CD4-positive, alpha-beta T cell treated with Interleukin-6 at 100 ng/mL for 8 hours (primary cell): ENCODE results near the gene COPS6.

Experiments used
- DNase-seq: peaks from one replicate; pipeline ENCODE4 v3.0.0-alpha.2; 2020; ENCODE audit warnings: mixed read lengths, low spot score

The COPS6 gene

DNA sequence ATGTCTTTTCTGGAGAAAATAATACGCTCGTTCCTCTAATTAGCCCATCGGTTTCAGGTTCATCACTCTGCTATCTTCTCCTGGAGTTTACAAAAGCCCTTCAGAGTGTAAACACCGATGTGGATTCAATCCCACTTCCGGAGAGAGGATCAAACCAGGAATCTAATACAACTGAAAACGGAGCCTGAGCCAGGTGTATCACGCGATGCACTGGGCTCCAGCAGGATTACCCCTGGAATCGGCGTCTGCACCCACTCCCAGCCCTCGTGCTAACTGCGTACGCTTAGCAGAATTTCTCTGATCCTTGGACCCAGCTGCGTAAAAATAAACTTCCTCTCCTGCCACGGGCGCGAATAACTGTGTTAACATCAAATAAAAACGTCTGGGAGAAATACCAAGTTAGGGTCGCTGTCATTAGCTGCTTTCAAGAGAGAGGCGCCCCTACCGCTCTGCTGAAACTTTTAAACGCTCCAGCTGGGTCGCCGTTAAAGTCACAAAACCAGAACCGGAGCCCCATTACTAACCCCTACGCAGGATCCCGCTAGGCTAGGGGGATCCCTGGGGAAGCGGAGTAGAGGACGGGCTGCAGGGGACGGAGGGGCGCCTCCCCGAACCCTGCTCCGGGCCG lies 7.7 kb upstream of the COPS6 start:
- DNase-seq: no peak

DNA sequence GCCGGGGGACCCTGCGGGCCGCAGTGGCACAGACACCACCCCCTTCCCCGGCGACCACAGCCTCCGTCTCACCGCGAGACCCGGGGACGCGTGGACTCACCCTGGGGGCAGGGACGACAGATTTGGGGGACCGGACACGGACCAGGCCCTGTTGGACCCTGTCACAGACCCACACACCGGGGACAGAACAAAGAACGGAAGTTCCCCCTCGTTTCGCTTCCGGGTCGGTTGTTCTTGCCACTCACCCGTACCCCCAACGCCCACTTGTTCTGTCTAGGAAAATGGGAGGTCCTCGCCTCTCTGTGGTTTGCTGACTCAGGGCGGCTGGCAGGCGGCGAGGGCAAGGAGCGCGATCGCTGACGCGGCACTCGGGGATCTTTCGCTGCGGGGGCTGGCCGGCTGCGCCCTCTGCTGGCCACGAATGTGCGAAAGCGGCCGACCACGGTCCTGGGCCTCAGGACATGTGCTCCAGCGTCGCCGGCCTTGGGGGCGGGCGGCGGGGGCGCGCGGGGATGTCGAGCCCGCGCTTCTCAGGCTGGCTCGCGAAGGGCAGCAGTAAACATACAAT lies 7.2 kb upstream of the COPS6 start, which contains the start of gene ZNF3:
Gene ZNF3 (minus strand): TSS at position 189 of the 568 bp plus-strand sequence. CDS start 4,366 bp downstream, outside the sequence.
- DNase-seq: peak; percentile 98

- DNase-seq: no peak
Observed at GRCh38 chr7:100082978-100083377, 5.8 kb upstream of the COPS6 start.

DNA sequence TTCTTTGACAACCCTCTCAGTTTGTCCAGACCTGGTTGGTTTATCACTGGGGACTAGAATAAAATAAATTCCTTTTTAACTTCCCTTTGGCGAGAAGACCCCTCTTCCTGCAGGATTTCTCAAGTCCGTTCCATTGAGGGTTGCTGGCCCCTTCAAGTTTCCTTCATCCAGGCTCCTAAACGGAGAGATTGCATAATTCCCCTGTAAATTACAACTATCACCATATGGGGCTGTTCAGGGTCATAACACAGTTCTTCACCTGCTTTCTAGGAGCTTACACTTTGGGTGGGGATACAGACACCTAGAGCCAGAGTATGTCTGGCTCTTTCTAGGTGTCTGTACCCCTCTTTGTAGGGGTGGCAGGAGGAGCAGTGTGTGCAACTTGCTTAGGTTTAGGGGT lies 3.3 kb upstream of the COPS6 start:
- DNase-seq: no peak

GRCh38 chr7:100087055-100087750 lies 1.6 kb upstream of the COPS6 start:
- DNase-seq: no peak

DNA sequence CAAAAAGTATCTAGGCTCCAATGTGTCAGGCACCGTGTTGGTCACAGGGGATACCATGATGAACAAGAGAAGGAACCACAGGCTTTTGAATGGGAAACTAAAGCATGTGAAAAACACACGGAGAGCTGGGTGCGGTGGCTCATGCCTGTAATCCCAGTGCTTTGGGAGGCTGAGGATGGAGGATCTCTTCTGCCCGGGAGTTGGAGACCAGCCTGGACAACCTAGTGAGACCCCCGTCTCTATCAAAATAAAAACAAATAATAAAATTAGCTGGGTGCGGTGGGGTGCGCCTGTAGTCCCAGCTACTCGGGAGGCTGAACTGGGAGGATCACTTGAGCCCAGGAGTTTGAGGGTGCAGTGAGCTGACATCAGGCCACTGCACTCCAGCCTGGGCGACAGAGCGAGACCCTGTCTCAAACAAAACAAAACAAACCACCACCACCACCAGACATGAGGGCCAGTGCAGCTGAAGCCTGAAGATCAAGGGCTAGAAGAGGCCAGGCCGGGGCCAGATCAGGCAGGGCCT lies 611 bp upstream of the COPS6 start:
- no peak for DNase-seq

- no peak for DNase-seq
Observed at GRCh38 chr7:100089458-100090196, 858 bp downstream of the COPS6 start.

GRCh38 chr7:100090527-100091410 lies 2.0 kb downstream of the COPS6 start:
- no peak for DNase-seq

GRCh38 chr7:100091411-100092181 lies 2.8 kb downstream of the COPS6 start:
- DNase-seq: no peak

GRCh38 chr7:100093054-100093453 lies 4.3 kb downstream of the COPS6 start:
- no peak for DNase-seq

GRCh38 chr7:100093498-100093897 lies 4.7 kb downstream of the COPS6 start:
- no peak for DNase-seq

DNA sequence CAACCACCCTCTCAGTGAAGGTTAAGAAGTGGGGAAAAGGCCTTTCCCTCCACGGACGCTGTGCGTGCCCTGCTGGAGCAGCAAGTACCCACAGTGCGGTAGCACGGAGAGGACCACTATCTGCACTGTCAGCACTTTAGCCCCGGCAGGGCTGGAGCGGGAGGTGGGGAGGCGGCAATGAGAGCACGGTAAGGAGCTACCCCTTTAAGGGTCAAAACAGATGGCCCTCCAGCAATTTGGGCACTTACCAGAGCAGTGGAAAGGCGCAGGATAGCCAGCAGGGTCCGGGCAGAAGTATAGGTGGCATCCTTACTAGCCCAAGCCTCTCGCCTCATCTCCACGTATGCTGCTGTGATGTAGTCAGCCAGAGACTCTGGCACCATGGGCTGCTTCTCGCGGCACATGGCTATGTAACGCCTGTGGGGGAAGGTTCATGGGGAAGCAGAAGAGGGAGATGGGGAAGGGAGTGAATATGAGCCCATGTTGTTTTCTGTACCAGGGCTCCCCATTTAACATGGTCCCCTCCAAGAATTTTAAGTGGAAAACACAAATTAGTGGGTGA lies 5.2 kb downstream of the COPS6 start:
- DNase-seq: no peak

DNA sequence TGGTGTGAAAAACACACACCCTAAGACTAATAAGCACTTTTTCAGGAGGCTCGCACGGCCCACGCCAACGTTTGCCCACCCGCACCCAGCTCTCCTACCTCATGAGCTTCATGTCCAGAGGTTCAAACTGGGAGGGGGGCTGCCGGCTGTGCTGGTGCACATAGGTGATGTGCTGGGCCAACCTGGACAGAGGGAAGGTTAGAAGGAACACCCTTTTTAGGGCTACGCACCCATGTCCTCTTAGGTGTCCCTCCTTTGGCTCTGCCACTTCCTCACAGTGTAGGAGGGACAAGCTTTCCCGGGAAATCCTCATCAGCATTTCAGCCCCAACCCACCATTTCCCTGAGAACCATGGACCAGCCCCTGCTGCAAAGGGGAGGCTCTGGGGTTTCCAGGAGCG lies 6.5 kb downstream of the COPS6 start:
- DNase-seq: no peak

GRCh38 chr7:100095704-100096103 lies 6.9 kb downstream of the COPS6 start:
- no peak for DNase-seq

- no peak for DNase-seq
Observed at GRCh38 chr7:100098913-100099312, 10.1 kb downstream of the COPS6 start.

DNA sequence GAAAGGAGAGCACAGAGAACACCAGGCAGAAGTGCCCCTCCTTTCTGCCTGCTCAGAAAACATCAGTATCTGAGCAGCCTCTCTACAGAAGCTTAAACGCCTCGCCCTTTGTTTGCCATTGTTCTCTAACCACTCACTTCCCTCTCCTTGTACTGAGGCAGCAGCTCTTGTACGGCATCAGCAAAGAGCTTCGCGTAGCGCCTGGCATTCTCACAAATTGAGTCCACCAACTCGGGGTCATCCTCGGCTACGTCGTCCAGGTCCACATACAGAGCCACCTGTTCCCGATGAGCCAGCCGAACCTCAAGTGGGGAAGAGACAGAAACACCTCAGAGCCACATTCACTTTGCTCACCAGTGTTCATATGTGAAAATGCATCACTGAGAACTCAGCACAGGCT lies 10.7 kb downstream of the COPS6 start:
- DNase-seq: no peak

DNA sequence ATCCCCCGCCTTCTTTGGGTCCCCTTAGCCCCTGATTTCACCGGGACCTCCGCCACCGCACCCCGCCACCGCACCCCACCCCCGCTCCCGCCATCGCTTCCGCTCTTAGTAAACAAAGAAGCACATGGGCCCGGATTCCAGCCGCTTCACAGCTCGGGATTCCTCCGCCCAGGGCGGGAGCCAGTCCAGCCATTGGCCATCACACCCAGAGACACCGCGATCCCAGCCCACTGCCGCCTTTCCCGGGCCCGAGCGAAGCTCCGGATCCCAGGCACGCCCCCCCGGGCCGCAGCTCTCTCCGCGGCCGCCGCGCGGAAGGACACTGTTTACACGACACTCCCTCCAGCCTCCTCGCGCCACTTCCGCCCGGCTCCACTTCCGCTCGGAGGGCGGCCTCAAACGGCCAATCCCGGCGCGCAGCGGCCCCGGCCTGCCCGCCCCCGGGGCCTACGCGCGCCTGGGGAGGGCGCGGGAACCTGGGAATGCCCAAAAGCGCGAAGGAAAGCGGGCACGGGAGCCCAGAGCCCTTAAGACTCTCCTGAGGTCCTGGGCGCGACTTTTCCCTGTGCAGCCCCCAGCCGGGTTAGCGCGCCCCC lies 11.7 kb downstream of the COPS6 start:
- peak; percentile 76 for DNase-seq

DNA sequence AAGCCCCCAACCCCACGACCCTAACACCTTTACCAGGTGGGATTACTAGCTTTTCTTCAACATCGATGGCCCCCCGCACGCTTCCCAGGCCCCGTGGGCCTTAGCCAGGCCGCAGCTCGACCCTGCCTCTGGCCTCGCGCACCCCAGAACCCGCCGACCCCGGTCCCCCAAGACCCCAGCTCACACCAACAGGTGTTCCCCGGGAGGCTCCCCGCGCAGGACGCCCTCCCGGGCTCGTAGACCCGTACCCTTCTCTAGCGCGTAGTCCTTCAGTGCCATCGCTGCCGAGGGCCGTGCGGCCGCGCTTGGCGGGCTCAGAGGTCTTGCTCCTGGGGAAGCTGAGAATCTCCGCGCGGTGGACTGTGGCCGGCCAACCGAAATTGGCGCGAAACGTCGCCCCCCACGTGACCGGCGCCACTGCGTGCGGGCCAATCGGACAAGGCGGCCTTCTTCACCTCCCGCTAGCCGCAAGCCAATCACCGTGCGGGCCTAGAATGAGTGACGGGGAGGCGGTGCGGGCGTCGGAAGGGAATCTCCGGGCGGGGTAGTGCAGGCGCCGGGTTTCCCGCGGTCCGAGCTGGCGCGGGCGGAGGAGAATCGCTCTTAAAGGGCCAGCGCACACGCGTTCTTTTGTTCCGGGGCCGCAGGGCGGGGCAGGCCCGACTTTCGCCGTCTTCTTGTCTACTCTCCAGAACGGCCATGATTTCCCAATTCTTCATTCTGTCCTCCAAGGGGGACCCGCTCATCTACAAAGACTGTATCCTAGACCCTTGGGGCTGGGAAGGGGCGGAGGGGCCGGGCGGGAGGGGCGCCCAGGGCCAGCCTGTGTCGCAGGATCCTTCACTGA lies 12.5 kb downstream of the COPS6 start, which contains the start of the genes AP4M1 and MCM7:
Gene AP4M1 (plus strand): TSS at position 628 of the 847 bp plus-strand sequence. CDS start 72 bp downstream, at position 700.
Gene MCM7 (minus strand): TSS at position 382 of the 847 bp plus-strand sequence. CDS start 103 bp downstream, at position 279.
- peak; percentile 95 for DNase-seq
